Body of pancreas (tissue), 4 donors: Measurements from ENCODE around the gene CD300LF. TPM values are rescaled to one million over a fixed set of nuclear protein-coding genes. Genes with fewer than 3 reads are reported as not detected.

Experiments
- ATAC-seq: fragments of 150-250 bp; one replicate; pipeline ENCODE4 v1.9.1; 2016
- DNase-seq, 4 donors: peaks; one replicate each; pipeline ENCODE4 v3.0.0-alpha.2; 2019
- H3K27ac ChIP-seq, 4 donors: fragments of 200-600 bp; sonication (generic); 1 replicate in 3 of 4; 2 replicates in 1 of 4; pipeline versions ENCODE4 v1.5.1 to v1.6.1; 2016 to 2019; ENCODE audit warnings: mild to moderate bottlenecking in 1 of 4, mixed read lengths in 1 of 4, moderate library complexity in 1 of 4
- H3K27me3 ChIP-seq, 2 donors: fragments of 200-600 bp; sonication (generic); one replicate each; pipeline ENCODE4 v1.6.0; 2016; ENCODE audit warnings: mild to moderate bottlenecking in 1 of 2
- H3K36me3 ChIP-seq, 2 donors: fragments of 200-600 bp; sonication (generic); replicated peaks in 1 of 2; 2 replicates each; pipeline ENCODE4 v1.5.1; 2016; ENCODE audit warnings: low read depth in 2 of 2; ENCODE audit not compliant: insufficient read depth in 1 of 2
- H3K4me1 ChIP-seq: fragments of 200-600 bp; sonication (generic); one replicate; pipeline ENCODE4 v1.6.0; 2016
- H3K4me3 ChIP-seq, 2 donors: fragments of 200-600 bp; sonication (generic); 1 replicate in 1 of 2; 2 replicates in 1 of 2; pipeline ENCODE4 v1.5.1; 2016 to 2019
- H3K9me3 ChIP-seq, 3 donors: fragments of 200-600 bp; sonication (generic); 1 replicate in 2 of 3; 2 replicates in 1 of 3; pipeline ENCODE4 v1.5.1; 2016
- CTCF ChIP-seq, 7 experiments: fragments of 450-650 bp in 4 of 7; fragments of 200-600 bp in 3 of 7; sonication (generic) in 3 of 7; IDR thresholded peaks; one replicate each; pipeline ENCODE4 v1.5.1; 2016 to 2019; ENCODE audit warnings: antibody characterized with exemption in 7 of 7
- POLR2A ChIP-seq, 3 donors: fragments of 450-650 bp; IDR thresholded peaks; one replicate each; pipeline ENCODE4 v1.6.1; 2016; ENCODE audit warnings: antibody characterized with exemption in 3 of 3, mild to moderate bottlenecking in 2 of 3
- WGBS, 2 donors: methylation state at CpG; one replicate each; pipeline ENCODE4 v1.1.5; 2017; 5-methylcytosine and 5-hydroxymethylcytosine counted together
- intact Hi-C: fragments of 100-400 bp; cut with DNase I; formaldehyde crosslinking; loops from one replicate; pipeline ENCODE4 v1.15.1; 2023
- microRNA-seq, 2 donors: library from miRNA; unstranded; fragments of <30 nt; microRNA quantifications; one replicate each; pipeline ENCODE4, GENCODE V29; 2016; ENCODE audit warnings: borderline number of aligned reads in 2 of 2, borderline replicate concordance in 2 of 2
- total RNA-seq, 2 donors: library from RNA; depleted of rRNA; stranded (reverse); fragments of >200 nt; gene quantifications; one replicate each; pipeline ENCODE4 v1.1.0, GENCODE V29; 2016

CD300LF gene
- total RNA-seq, 2 donors from 2014 or later = not detected

DNA sequence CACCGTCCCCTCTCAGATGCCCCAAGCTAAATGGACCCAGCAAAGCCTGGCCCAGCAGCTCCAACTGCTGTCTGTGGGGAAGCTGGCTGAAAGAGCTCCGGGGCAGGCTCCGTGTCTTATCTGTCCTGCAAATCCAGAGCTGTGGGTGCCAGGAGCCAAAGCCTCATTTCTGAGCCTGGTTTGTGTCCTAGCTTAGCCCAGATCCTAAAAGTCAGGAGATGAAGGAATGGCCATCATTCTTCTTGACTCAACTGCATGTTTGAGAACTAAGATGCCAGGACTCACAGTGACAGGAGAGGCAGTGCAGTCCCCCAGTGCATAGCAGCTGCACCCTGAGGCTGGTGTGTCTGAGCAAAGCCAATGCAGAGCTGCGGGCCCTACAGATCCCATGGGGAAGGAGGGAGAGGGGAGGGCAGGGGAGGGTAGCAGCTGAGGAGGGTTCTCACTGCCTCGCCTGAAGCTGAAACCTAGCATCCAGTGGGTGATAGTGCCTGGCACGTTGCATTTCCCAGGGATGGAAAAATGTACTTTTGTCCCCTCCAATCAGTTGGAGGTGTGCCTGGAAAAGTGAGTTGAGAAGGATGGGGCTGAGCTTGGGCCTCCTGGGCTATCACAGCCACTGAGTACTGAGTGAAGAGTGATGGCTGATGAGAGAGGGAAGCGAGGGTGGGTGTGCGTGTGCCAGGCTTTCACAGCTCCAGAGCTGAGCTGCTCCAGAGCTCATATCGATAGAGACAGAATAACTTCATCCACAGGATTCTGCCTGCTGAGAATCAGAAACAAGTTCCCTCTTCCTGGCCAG is 64.7 kb downstream of the CD300LF start:
- H3K36me3 ChIP-seq = no peaks in the 10 kb centered on the region
- no peak for DNase-seq
- H3K4me3 ChIP-seq = no peak overlapping the region
- no peak for ATAC-seq
- WGBS, 2 donors = 45 to 54% methylated on average over 7 to 9 of the region's 9 CpGs
- no peak for TF ChIP-seq POLR2A (IDR thresholded peaks at IDR 0.05)
- no peak for TF ChIP-seq CTCF (IDR thresholded peaks at IDR 0.05)
- no peak overlapping the region for H3K27ac ChIP-seq
- no peaks in the 10 kb centered on the region for H3K4me1 ChIP-seq
- intact Hi-C loops = no loop called here
- no peaks in the 10 kb centered on the region for H3K27me3 ChIP-seq
- no peaks in the 10 kb centered on the region for H3K9me3 ChIP-seq

DNA sequence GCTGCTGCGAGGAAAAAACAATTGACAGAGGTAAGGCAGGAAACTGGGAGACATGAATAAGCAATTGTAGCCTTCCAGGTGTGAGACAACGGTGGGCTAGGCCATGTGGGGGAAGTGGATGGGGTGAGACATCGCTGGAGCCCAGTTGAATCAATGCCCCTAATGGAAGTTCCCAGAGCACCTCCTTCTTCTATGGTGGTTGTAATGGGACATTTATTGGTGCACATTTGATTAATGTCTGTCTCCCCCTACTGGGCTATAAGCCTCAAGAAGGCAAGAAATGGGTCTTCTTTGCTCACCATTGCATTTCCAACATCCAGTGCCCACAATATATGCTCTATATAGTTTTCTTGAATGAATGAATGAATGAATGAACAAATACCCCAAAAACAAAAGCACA is 66.5 kb downstream of the CD300LF start:
- 64 to 69% methylated on average over 3 of the region's 3 CpGs for WGBS, 2 donors
- no peaks in the 10 kb centered on the region for H3K9me3 ChIP-seq
- no peak for TF ChIP-seq POLR2A (IDR thresholded peaks at IDR 0.05)
- TF ChIP-seq CTCF (IDR thresholded peaks at IDR 0.05) = peak in 1 of 7 experiments; percentile 19
- H3K4me1 ChIP-seq = no peaks in the 10 kb centered on the region
- intact Hi-C loops = no loop called here
- no peak for DNase-seq
- no peak overlapping the region for H3K27ac ChIP-seq
- H3K27me3 ChIP-seq = no peaks in the 10 kb centered on the region
- H3K36me3 ChIP-seq = no peaks in the 10 kb centered on the region
- ATAC-seq = no peak
- no peak overlapping the region for H3K4me3 ChIP-seq

GRCh38 chr17:74645010-74645409 is 67.7 kb downstream of the CD300LF start:
- no peaks in the 10 kb centered on the region for H3K27me3 ChIP-seq
- ATAC-seq = no peak

GRCh38 chr17:74644419-74644818 is 68.3 kb downstream of the CD300LF start:
- 72 to 78% methylated on average over 2 of the region's 2 CpGs for WGBS, 2 donors
- Histone ChIP-seq H3K27ac (no peak overlapping the region), H3K4me3 (no peak overlapping the region), H3K4me1 (no peaks in the 10 kb centered on the region), H3K36me3 (no peaks in the 10 kb centered on the region), H3K9me3 (no peaks in the 10 kb centered on the region), H3K27me3 (no peaks in the 10 kb centered on the region)
- DNase-seq (no peak), ATAC-seq (no peak)
- TF ChIP-seq POLR2A (IDR thresholded peaks at IDR 0.05) = no peak
- no peak for TF ChIP-seq CTCF (IDR thresholded peaks at IDR 0.05)
- intact Hi-C loops = no loop called here

More at GRCh38 chr17:74645010-74645409, 67.7 kb downstream of the CD300LF start:
- H3K4me1 ChIP-seq = no peaks in the 10 kb centered on the region
- intact Hi-C loops = no loop called here
- no peak for DNase-seq
- TF ChIP-seq CTCF (IDR thresholded peaks at IDR 0.05) (no peak), POLR2A (IDR thresholded peaks at IDR 0.05) (no peak)
- no peaks in the 10 kb centered on the region for H3K36me3 ChIP-seq
- H3K27ac ChIP-seq = no peak overlapping the region
- H3K9me3 ChIP-seq = no peaks in the 10 kb centered on the region
- no peak overlapping the region for H3K4me3 ChIP-seq
- WGBS, 2 donors = 50 to 76% methylated on average over 2 of the region's 2 CpGs

Small RNA genes lying within 50 kb of the gene (microRNA-seq; reads per million reads assigned to microRNA genes)
- gene MIR3615 = 40.4 to 41.0 reads per million in 2 donors

Other genes with a start within 250 kb of the CD300LF start
- gene CD300A, start 246.3 kb downstream of the CD300LF start, total RNA-seq = 1 to 10 TPM; 2.0 to 3.1 TPM
- gene CD300LB, start 181.4 kb downstream of the CD300LF start, total RNA-seq = not detected
- under 1 TPM in 1 of 2 donors, not detected in 1; 0.52 TPM for gene CD300C, start 166.8 kb downstream of the CD300LF start, total RNA-seq
- not detected for gene CD300H, start 145.4 kb downstream of the CD300LF start, total RNA-seq
- gene CD300LD, start 120.6 kb downstream of the CD300LF start, total RNA-seq = not detected
- not detected for gene CD300E, start 89.2 kb downstream of the CD300LF start, total RNA-seq
- under 1 TPM; 0.66 to 0.78 TPM for gene RAB37, start 24.3 kb upstream of the CD300LF start, total RNA-seq
- 10 to 100 TPM; 56.6 to 64.9 TPM for gene NHERF1, start 35.7 kb upstream of the CD300LF start, total RNA-seq
- 10 to 100 TPM; 21.8 to 23.3 TPM for gene NAT9, start 63.4 kb upstream of the CD300LF start, total RNA-seq
- not detected for gene GRIN2C, start 147.0 kb upstream of the CD300LF start, total RNA-seq
- 10 to 100 TPM; 14.3 to 25.7 TPM for gene FDXR, start 160.1 kb upstream of the CD300LF start, total RNA-seq
- not detected for gene FADS6, start 180.7 kb upstream of the CD300LF start, total RNA-seq
- gene USH1G, start 210.3 kb upstream of the CD300LF start, total RNA-seq = under 1 TPM in 1 of 2 donors, not detected in 1; under 0.01 TPM
- gene OTOP2, start 211.3 kb upstream of the CD300LF start, total RNA-seq = not detected
- gene OTOP3, start 223.0 kb upstream of the CD300LF start, total RNA-seq = 1 to 10 TPM in 1 of 2 donors, under 1 TPM in 1; 0.66 to 2.3 TPM